ENCODE results near the gene GID4. TPM values are rescaled to one million over a fixed set of nuclear protein-coding genes. Genes with fewer than 3 reads are reported as not detected.

Gene GID4
- total and polyA plus RNA-seq, 2 donors (not counting 1 experiment from before 2014, with no cell fraction given): 9.0 to 10.2 TPM

DNA sequence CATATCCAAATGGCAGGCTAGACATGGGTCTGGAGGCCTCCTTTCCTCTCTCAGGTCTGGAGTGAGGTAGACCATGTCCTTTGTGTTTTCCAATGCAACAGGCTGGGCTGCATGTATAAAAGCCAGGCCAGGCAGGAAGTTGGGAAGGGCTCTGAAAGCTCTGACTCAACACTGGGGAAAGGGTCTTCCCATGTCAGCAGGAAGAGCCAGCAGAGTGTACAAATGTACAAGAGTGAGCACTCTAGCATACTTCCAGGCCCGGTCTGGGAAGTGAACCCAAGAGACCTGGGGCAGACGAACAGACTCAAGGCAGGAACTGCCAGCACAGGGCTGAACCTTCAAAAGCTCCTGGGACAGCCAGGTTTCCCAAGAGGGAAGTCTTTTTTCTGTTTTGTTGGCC lies 7.3 kb upstream of the GID4 start:
- Histone ChIP-seq H4K20me1 (ENCODE audit: control insufficient read depth, extremely low read depth, insufficient read depth, low read length) (no peaks in the 10 kb centered on the region), H3K27ac (ENCODE audit: insufficient read depth, low read length) (no peak overlapping the region), H2AFZ (ENCODE audit: low read length) (no peak overlapping the region), H3K9me3 (ENCODE audit: control insufficient read depth, insufficient read depth, low read depth, low read length) (no peaks in the 10 kb centered on the region), H3K9ac (ENCODE audit: insufficient read depth, low read length) (no peak overlapping the region), H3K27me3 (ENCODE audit: control insufficient read depth, insufficient read depth, low read length) (no peaks in the 10 kb centered on the region), H3K4me2 (ENCODE audit: extremely low read depth, insufficient read depth, low read length) (no peak overlapping the region), H3K4me3 (replicated peaks in 1 of 4; ENCODE audit: control extremely low read depth in 1 of 4, insufficient read depth in 1 of 4, low read depth in 3 of 4, low read length in 4 of 4) (no peak overlapping the region), H3K79me2 (ENCODE audit: control insufficient read depth, insufficient read depth, low read length) (no peaks in the 10 kb centered on the region), H3K4me1 (ENCODE audit: control insufficient read depth, extremely low read depth, insufficient read depth, low read length) (no peaks in the 10 kb centered on the region), H3K36me3 (ENCODE audit: control insufficient read depth, insufficient read depth, low read length) (no peaks in the 10 kb centered on the region)
- no peak for TF ChIP-seq EZH2 (IDR thresholded peaks at IDR 0.05; ENCODE audit: low read length, missing control alignments)
- TF ChIP-seq, protein P1, sequence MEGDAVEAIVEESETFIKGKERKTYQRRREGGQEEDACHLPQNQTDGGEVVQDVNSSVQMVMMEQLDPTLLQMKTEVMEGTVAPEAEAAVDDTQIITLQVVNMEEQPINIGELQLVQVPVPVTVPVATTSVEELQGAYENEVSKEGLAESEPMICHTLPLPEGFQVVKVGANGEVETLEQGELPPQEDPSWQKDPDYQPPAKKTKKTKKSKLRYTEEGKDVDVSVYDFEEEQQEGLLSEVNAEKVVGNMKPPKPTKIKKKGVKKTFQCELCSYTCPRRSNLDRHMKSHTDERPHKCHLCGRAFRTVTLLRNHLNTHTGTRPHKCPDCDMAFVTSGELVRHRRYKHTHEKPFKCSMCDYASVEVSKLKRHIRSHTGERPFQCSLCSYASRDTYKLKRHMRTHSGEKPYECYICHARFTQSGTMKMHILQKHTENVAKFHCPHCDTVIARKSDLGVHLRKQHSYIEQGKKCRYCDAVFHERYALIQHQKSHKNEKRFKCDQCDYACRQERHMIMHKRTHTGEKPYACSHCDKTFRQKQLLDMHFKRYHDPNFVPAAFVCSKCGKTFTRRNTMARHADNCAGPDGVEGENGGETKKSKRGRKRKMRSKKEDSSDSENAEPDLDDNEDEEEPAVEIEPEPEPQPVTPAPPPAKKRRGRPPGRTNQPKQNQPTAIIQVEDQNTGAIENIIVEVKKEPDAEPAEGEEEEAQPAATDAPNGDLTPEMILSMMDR (conservative IDR thresholded peaks at IDR 0.05 in 1 of 2, IDR thresholded peaks at IDR 0.05 in 1 of 2; ENCODE audit: low read depth in 1 of 2, low read length in 2 of 2): no peak
- DNase-seq (ENCODE audit: low read depth in 2 of 2): peak; percentile 59 to 60

DNA sequence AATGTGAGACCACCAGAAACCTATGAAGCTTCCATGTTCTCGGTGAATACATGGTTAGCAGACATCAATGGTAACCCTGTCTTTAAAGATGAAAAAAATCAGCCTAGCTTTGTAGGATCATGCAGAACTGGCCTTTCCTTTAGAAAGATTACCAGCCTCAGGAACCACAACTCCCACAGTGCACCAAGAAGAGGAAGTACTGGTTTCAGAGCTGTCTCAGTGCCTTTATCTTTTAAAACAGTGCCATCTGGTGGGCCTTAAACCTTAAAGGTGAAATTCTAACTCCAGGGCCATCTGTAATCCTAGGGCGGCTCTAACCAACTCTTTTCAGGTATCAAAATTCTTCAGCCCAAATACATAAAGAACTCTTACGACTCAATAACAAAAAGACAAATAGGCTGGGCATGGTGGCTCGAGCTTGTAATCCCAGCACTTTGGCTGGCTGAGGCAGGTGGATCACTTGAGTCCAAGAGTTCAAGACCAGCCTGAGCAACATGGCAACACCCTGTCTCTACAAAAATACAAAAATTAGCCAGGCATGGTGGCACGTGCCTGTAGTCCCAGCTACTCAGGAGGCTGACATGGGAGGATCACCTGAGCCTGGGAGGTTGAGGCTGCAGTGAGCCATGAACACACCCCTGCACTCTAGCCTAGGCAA lies 5.6 kb upstream of the GID4 start:
- Histone ChIP-seq H3K4me3 (replicated peaks in 1 of 4; ENCODE audit: control extremely low read depth in 1 of 4, insufficient read depth in 1 of 4, low read depth in 3 of 4, low read length in 4 of 4) (no peak overlapping the region), H4K20me1 (ENCODE audit: control insufficient read depth, extremely low read depth, insufficient read depth, low read length) (no peaks in the 10 kb centered on the region), H2AFZ (ENCODE audit: low read length) (no peak overlapping the region), H3K27me3 (ENCODE audit: control insufficient read depth, insufficient read depth, low read length) (no peaks in the 10 kb centered on the region), H3K4me2 (ENCODE audit: extremely low read depth, insufficient read depth, low read length) (no peak overlapping the region), H3K27ac (ENCODE audit: insufficient read depth, low read length) (no peak overlapping the region), H3K9me3 (ENCODE audit: control insufficient read depth, insufficient read depth, low read depth, low read length) (no peaks in the 10 kb centered on the region), H3K79me2 (ENCODE audit: control insufficient read depth, insufficient read depth, low read length) (peaks cover 10% of the 10 kb centered on the region), H3K4me1 (ENCODE audit: control insufficient read depth, extremely low read depth, insufficient read depth, low read length) (peaks cover 9% of the 10 kb centered on the region), H3K36me3 (ENCODE audit: control insufficient read depth, insufficient read depth, low read length) (no peaks in the 10 kb centered on the region), H3K9ac (ENCODE audit: insufficient read depth, low read length) (no peak overlapping the region)
- TF ChIP-seq, protein P1 (conservative IDR thresholded peaks at IDR 0.05 in 1 of 2, IDR thresholded peaks at IDR 0.05 in 1 of 2; ENCODE audit: low read depth in 1 of 2, low read length in 2 of 2): peak; percentile 58 to 66
- no peak for TF ChIP-seq EZH2 (IDR thresholded peaks at IDR 0.05; ENCODE audit: low read length, missing control alignments)
- peak; percentile 80 to 92 for DNase-seq (ENCODE audit: low read depth in 2 of 2)

DNA sequence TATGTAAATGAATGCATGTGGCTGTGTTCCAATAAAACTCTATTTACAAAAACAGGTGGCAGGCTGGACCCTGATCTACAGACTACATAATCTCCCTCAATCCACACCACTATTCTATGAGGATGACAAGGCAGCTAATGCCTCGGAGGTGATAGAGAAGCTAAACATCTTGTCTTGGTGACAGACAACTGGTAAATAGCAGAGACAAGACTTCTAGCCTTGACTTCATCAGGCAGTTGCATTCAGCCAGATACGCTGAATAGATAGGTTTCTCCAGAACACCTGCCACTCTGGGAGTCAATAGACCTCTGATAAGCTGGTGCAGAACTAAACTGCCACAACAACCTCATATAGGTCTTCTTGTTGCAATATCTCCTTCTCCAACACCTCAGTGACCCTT lies 3.5 kb upstream of the GID4 start:
- no peak for DNase-seq (ENCODE audit: low read depth in 2 of 2)
- H3K4me1 ChIP-seq (ENCODE audit: control insufficient read depth, extremely low read depth, insufficient read depth, low read length): peaks cover 12% of the 10 kb centered on the region
- no peak overlapping the region for H3K4me2 ChIP-seq (ENCODE audit: extremely low read depth, insufficient read depth, low read length)
- H3K9ac ChIP-seq (ENCODE audit: insufficient read depth, low read length): no peak overlapping the region
- no peaks in the 10 kb centered on the region for H3K27me3 ChIP-seq (ENCODE audit: control insufficient read depth, insufficient read depth, low read length)
- no peaks in the 10 kb centered on the region for H3K9me3 ChIP-seq (ENCODE audit: control insufficient read depth, insufficient read depth, low read depth, low read length)
- no peak overlapping the region for H3K27ac ChIP-seq (ENCODE audit: insufficient read depth, low read length)
- no peak overlapping the region for H3K4me3 ChIP-seq (replicated peaks in 1 of 4; ENCODE audit: control extremely low read depth in 1 of 4, insufficient read depth in 1 of 4, low read depth in 3 of 4, low read length in 4 of 4)
- TF ChIP-seq, protein P1 (conservative IDR thresholded peaks at IDR 0.05 in 1 of 2, IDR thresholded peaks at IDR 0.05 in 1 of 2; ENCODE audit: low read depth in 1 of 2, low read length in 2 of 2): no peak
- TF ChIP-seq EZH2 (IDR thresholded peaks at IDR 0.05; ENCODE audit: low read length, missing control alignments): no peak
- H3K79me2 ChIP-seq (ENCODE audit: control insufficient read depth, insufficient read depth, low read length): peaks cover 11% of the 10 kb centered on the region
- H2AFZ ChIP-seq (ENCODE audit: low read length): no peak overlapping the region
- H3K36me3 ChIP-seq (ENCODE audit: control insufficient read depth, insufficient read depth, low read length): no peaks in the 10 kb centered on the region
- no peaks in the 10 kb centered on the region for H4K20me1 ChIP-seq (ENCODE audit: control insufficient read depth, extremely low read depth, insufficient read depth, low read length)

Data from fibroblast of lung (primary cell).